GM12878 (cell line): ENCODE data around the gene SPIC. TPM values are rescaled to one million over a fixed set of nuclear protein-coding genes. Genes with fewer than 3 reads are reported as not detected.

Experiments
- ATAC-seq: fragments of 200-7000 bp; cut with Tn5 transposase; 3 replicates; pipeline ENCODE4 v1.9.1; 2020; ENCODE audit warnings: mild to moderate bottlenecking, moderate library complexity
- BruUV-seq: library from RNA; stranded (reverse); fragments of 400-500 nt; replicated peaks from 2 replicates; lab custom pipeline; 2021; lab: Mats Ljungman, UMichigan
- CTCF ChIA-PET: fragments of 300-600 bp; sonication (Branson Sonifier 250); formaldehyde crosslinking; extraction: SDS; loops from one replicate; lab custom pipeline; 2021; ENCODE audit warnings: inconsistent platforms; lab: Yijun Ruan, JAX
- POLR2A ChIA-PET: fragments of 350-600 bp; formaldehyde crosslinking; extraction: SDS; loops from one replicate; lab custom pipeline; 2021; ENCODE audit warnings: inconsistent platforms; lab: Charles Lee
- RAD21 ChIA-PET: fragments of 300-600 bp; sonication (Branson Sonifier 250); formaldehyde crosslinking; loops from one replicate; lab custom pipeline; 2023; ENCODE audit warnings: antibody characterized with exemption; ENCODE audit not compliant: unreplicated experiment; lab: Charles Lee
- SMC1A ChIA-PET: fragments of 300-600 bp; sonication (Branson Sonifier 250); formaldehyde crosslinking; loops from one replicate; lab custom pipeline; 2023; ENCODE audit not compliant: unreplicated experiment, uncharacterized antibody; lab: Charles Lee
- DNase-seq: peaks from one replicate; pipeline ENCODE4 v3.0.0-alpha.2; 2011; ENCODE audit warnings: low read depth, low spot score
- FAIRE-seq: peaks from 3 replicates; lab custom pipeline; 2011; peaks lifted over from hg19 to GRCh38; lab: Jason Lieb, UNC
- H2AFZ ChIP-seq: 2 replicates; pipeline ENCODE4 v1.6.0; 2011; ENCODE audit warnings: low read depth, low read length, control low read depth; ENCODE audit not compliant: control insufficient read depth
- H3K27ac ChIP-seq: 2 replicates; pipeline ENCODE4 v1.5.1; 2011; ENCODE audit warnings: control low read depth; ENCODE audit not compliant: control insufficient read depth, insufficient read depth
- H3K27me3 ChIP-seq, 2 experiments: replicated peaks in 1 of 2; 2 replicates each; pipeline versions ENCODE4 v1.6.0 to v1.6.1; 2011; ENCODE audit warnings: low read length in 1 of 2; ENCODE audit not compliant: control insufficient read depth in 2 of 2, insufficient read depth in 2 of 2
- H3K36me3 ChIP-seq, 2 experiments: 2 replicates each; pipeline ENCODE4 v1.5.1; 2011; ENCODE audit warnings: low read length in 1 of 2; ENCODE audit not compliant: control insufficient read depth in 2 of 2, insufficient read depth in 2 of 2
- H3K4me1 ChIP-seq: 2 replicates; pipeline ENCODE4 v1.6.1; 2011; ENCODE audit warnings: mild to moderate bottlenecking, low read length, moderate library complexity, mixed read lengths; ENCODE audit not compliant: control insufficient read depth, insufficient read depth
- H3K4me2 ChIP-seq: 2 replicates; pipeline ENCODE4 v1.6.0; 2011; ENCODE audit warnings: control low read depth; ENCODE audit not compliant: control insufficient read depth, insufficient read depth
- H3K4me3 ChIP-seq: fragments of 200-600 bp; sonication (generic); 2 replicates; pipeline ENCODE4 v1.5.1; 2016
- H3K79me2 ChIP-seq: 2 replicates; pipeline ENCODE4 v1.6.0; 2011; ENCODE audit warnings: low read length; ENCODE audit not compliant: control insufficient read depth, insufficient read depth
- H3K9ac ChIP-seq: 2 replicates; pipeline ENCODE4 v1.8.0; 2011; ENCODE audit warnings: low read length, control low read depth, mixed read lengths; ENCODE audit not compliant: control insufficient read depth, insufficient read depth
- H3K9me3 ChIP-seq: replicated peaks from 3 replicates; pipeline ENCODE4 v1.5.1; 2011; ENCODE audit warnings: mild to moderate bottlenecking, low read length; ENCODE audit not compliant: control insufficient read depth, insufficient read depth
- H4K20me1 ChIP-seq: 2 replicates; pipeline ENCODE4 v1.6.0; 2011; ENCODE audit not compliant: control insufficient read depth, insufficient read depth
- CHD1 ChIP-seq: IDR thresholded peaks from 2 replicates; pipeline ENCODE4 v1.6.1; 2012; ENCODE audit warnings: low read depth, low read length, improper control_type of control experiment
- FOXK2 ChIP-seq: fragments of 450-650 bp; IDR thresholded peaks from 2 replicates; pipeline ENCODE4 v1.6.1; 2017; ENCODE audit warnings: mild to moderate bottlenecking, moderate library complexity
- IKZF2 ChIP-seq, 2 experiments: fragments of 450-650 bp; IDR thresholded peaks; 2 replicates each; pipeline ENCODE4 v1.6.1; 2017; ENCODE audit warnings: mild to moderate bottlenecking in 2 of 2, moderate library complexity in 2 of 2
- KLF5 ChIP-seq: fragments of 450-650 bp; IDR thresholded peaks from 2 replicates; pipeline ENCODE4 v1.6.1; 2014; ENCODE audit warnings: mild to moderate bottlenecking; ENCODE audit not compliant: partially characterized antibody
- MTA2 ChIP-seq: fragments of 450-650 bp; IDR thresholded peaks from 2 replicates; pipeline ENCODE4 v1.6.1; 2016; ENCODE audit warnings: low read depth, mild to moderate bottlenecking, moderate library complexity
- MYB ChIP-seq: fragments of 150-350 bp; IDR thresholded peaks from 2 replicates; pipeline ENCODE4 v1.6.1; 2014; ENCODE audit warnings: mild to moderate bottlenecking, low read depth, low read length, borderline replicate concordance
- NFIC ChIP-seq: IDR thresholded peaks from 2 replicates; pipeline ENCODE4 v1.6.1; 2012; ENCODE audit warnings: low read depth, mild to moderate bottlenecking, inconsistent platforms, low read length, moderate library complexity
- PKNOX1 ChIP-seq: fragments of 450-650 bp; IDR thresholded peaks from 2 replicates; pipeline ENCODE4 v1.6.1; 2016; ENCODE audit warnings: mild to moderate bottlenecking
- POLR2A ChIP-seq: IDR thresholded peaks from 2 replicates; pipeline ENCODE4 v1.6.1; 2011; ENCODE audit warnings: low read depth, mild to moderate bottlenecking, low read length
- POU2F2 ChIP-seq: IDR thresholded peaks from 3 replicates; pipeline ENCODE4 v1.6.1; 2011; ENCODE audit warnings: low read depth, mild to moderate bottlenecking, low read length, borderline replicate concordance
- SMAD1 ChIP-seq: fragments of 450-650 bp; IDR thresholded peaks from 2 replicates; pipeline ENCODE4 v1.6.1; 2018; ENCODE audit warnings: mild to moderate bottlenecking, low read depth; ENCODE audit not compliant: partially characterized antibody
- SMAD5 ChIP-seq: IDR thresholded peaks from 2 replicates; pipeline ENCODE4 v1.6.1; 2016; ENCODE audit warnings: antibody characterized with exemption, low read depth
- SREBF2 ChIP-seq: IDR thresholded peaks from 2 replicates; pipeline ENCODE4 v1.6.1; 2012; ENCODE audit warnings: mild to moderate bottlenecking, low read length
- SUPT20H ChIP-seq: IDR thresholded peaks from 2 replicates; pipeline ENCODE4 v1.6.1; 2011; ENCODE audit warnings: low read depth, mild to moderate bottlenecking, low read length, moderate library complexity, borderline replicate concordance; ENCODE audit not compliant: control insufficient read depth
- WGBS: methylation state at CpG from one replicate; pipeline ENCODE4 v1.1.6; 2016; ENCODE audit warnings: low lambda C conversion rate; ENCODE audit not compliant: insufficient replicate concordance, insufficient coverage; ENCODE audit errors: missing lambda C conversion rate; 5-methylcytosine and 5-hydroxymethylcytosine counted together
- in situ Hi-C: fragments of 300-500 bp; cut with MboI; formaldehyde crosslinking; loops from 9 replicates; pipeline ENCODE4 v1.14.3; 2018; ENCODE audit warnings: mixed read lengths
- intact Hi-C: fragments of 100-400 bp; cut with micrococcal nuclease; formaldehyde crosslinking; loops from one replicate; pipeline ENCODE4 v1.14.2; 2022; ENCODE audit not compliant: unreplicated experiment
- polyA plus RNA-seq, 11 experiments: library from polyadenylated mRNA; depleted of rRNA in 4 of 11; unstranded in 6 of 11; stranded (reverse) in 5 of 11; fragments of >200 nt; fragmentation: Nextera tagmentation in 4 of 11; fragmentation: Illumina TruSeq in 1 of 11; extraction: Ambion mirVana in 4 of 11; extraction: Trizol in 1 of 11; gene quantifications; 1 replicate in 1 of 11; 2 replicates in 10 of 11; pipeline versions ENCODE4 v1.2.1 to v1.2.3, GENCODE V29; 2011 to 2016; ENCODE audit warnings: inconsistent platforms in 2 of 11, missing spikeins in 2 of 11, low read depth in 1 of 11
- small RNA-seq: library from RNA; depleted of rRNA; stranded (forward); fragments of <200 nt; gene quantifications from one replicate; pipeline ENCODE3, GENCODE V24; 2014
- total RNA-seq, 4 experiments: library from RNA; depleted of rRNA in 3 of 4; stranded (reverse); fragments of >200 nt in 3 of 4; fragmentation: Illumina TruSeq in 1 of 4; extraction: Trizol in 1 of 4; gene quantifications; 2 replicates each; pipeline versions ENCODE4 v1.2.1 to v1.2.3, GENCODE V29; 2013 to 2021

SPIC gene
- total and polyA plus RNA-seq, 10 of the 15 experiments (the other 5 are each of a cell fraction or from before 2014, with no cell fraction given), result 0.07 to 2.2 (median 0.18) TPM; not detected in 4

- ChIA-PET RAD21 (no interaction called here), SMC1A (no interaction called here)
- BruUV-seq, result no TSS peak
Observed at GRCh38 chr12:101536069-101536674, 61.0 kb downstream of the SPIC start.

More at GRCh38 chr12:101536069-101536674, 61.0 kb downstream of the SPIC start:
- Histone ChIP-seq H3K4me1 (no peaks in the 10 kb centered on the region), H4K20me1 (no peaks in the 10 kb centered on the region), H3K4me2 (no peak overlapping the region), H3K79me2 (no peaks in the 10 kb centered on the region), H3K36me3 (no peaks in the 10 kb centered on the region), H3K9ac (no peak overlapping the region), H3K27ac (no peak overlapping the region), H2AFZ (no peak overlapping the region), H3K9me3 (no peaks in the 10 kb centered on the region), H3K4me3 (no peak overlapping the region), H3K27me3 (no peaks in the 10 kb centered on the region; a peak in 1 of 4 replicates)
- intact Hi-C loops (no loop called here), in situ Hi-C loops (no loop called here)
- WGBS, result 41% methylated on average over 2 of the region's 2 CpGs
- no peak for FAIRE-seq
- ChIA-PET CTCF (interaction anchor here (1.1 to 1.6 kb wide), 2 partner anchors 9 to 65 kb away, joined by 3 read pairs; no protein-coding TSS in a partner anchor), POLR2A (no interaction called here)
- TF ChIP-seq POLR2A (no peak), SUPT20H (no peak), CHD1 (no peak), SMAD1 (no peak), FOXK2 (no peak), NFIC (no peak), MYB (no peak), PKNOX1 (no peak), SMAD5 (no peak), SREBF2 (no peak), MTA2 (no peak), KLF5 (no peak), IKZF2 (IDR thresholded peaks at IDR 0.05) (no peak), POU2F2 (no peak)
- no peak for DNase-seq
- no peak for ATAC-seq

Small RNA genes within 50 kb of the gene (small RNA-seq; reads per million reads assigned to genes)
- gene RF00019 (not detected), gene RNA5SP367 (not detected), gene RNU5E-5P (0.16 reads per million)

Other genes starting within 250 kb of the SPIC start
- 20.6 and 21.5 TPM in 2 replicates for gene UTP20, start 195.2 kb upstream of the SPIC start, total RNA-seq (2014; rRNA removed)
- gene UTP20, start 195.2 kb upstream of the SPIC start, total RNA-seq (2014; rRNA removed; fragmentation: Illumina TruSeq; extraction: Trizol), result 25.2 and 25.6 TPM in 2 replicates
- 20.0 and 21.6 TPM in 2 replicates for gene UTP20, start 195.2 kb upstream of the SPIC start, total RNA-seq (2021)
- gene UTP20, start 195.2 kb upstream of the SPIC start, polyA plus RNA-seq (2011; rRNA removed), result 18.5 and 22.0 TPM in 2 replicates
- gene UTP20, start 195.2 kb upstream of the SPIC start, polyA plus RNA-seq (2014; fragmentation: Illumina TruSeq; extraction: Trizol), result 19.7 and 22.4 TPM in 2 replicates
- gene UTP20, start 195.2 kb upstream of the SPIC start, polyA plus RNA-seq (2014; fragmentation: Nextera tagmentation; extraction: Ambion mirVana), result 1 to 10 TPM; 3.6 to 4.0 TPM
- 11.3 and 13.6 TPM in 2 replicates for gene UTP20, start 195.2 kb upstream of the SPIC start, polyA plus RNA-seq (2014; rRNA removed)
- gene UTP20, start 195.2 kb upstream of the SPIC start, polyA plus RNA-seq (2016; fragmentation: Nextera tagmentation; extraction: Ambion mirVana), result 10 to 100 TPM; 11.6 to 14.8 TPM
- 28.5 and 32.5 TPM in 2 replicates for gene ARL1, start 67.6 kb upstream of the SPIC start, total RNA-seq (2014; rRNA removed)
- 48.4 and 53.8 TPM in 2 replicates for gene ARL1, start 67.6 kb upstream of the SPIC start, total RNA-seq (2014; rRNA removed; fragmentation: Illumina TruSeq; extraction: Trizol)
- 54.0 and 54.5 TPM in 2 replicates for gene ARL1, start 67.6 kb upstream of the SPIC start, total RNA-seq (2021)
- 83.2 and 114 TPM in 2 replicates for gene ARL1, start 67.6 kb upstream of the SPIC start, polyA plus RNA-seq (2011; rRNA removed)
- 65.4 and 90.5 TPM in 2 replicates for gene ARL1, start 67.6 kb upstream of the SPIC start, polyA plus RNA-seq (2014; fragmentation: Illumina TruSeq; extraction: Trizol)
- gene ARL1, start 67.6 kb upstream of the SPIC start, polyA plus RNA-seq (2014; fragmentation: Nextera tagmentation; extraction: Ambion mirVana), result 10 to 100 TPM; 84.5 to 95.0 TPM
- 49.0 and 53.5 TPM in 2 replicates for gene ARL1, start 67.6 kb upstream of the SPIC start, polyA plus RNA-seq (2014; rRNA removed)
- gene ARL1, start 67.6 kb upstream of the SPIC start, polyA plus RNA-seq (2016; fragmentation: Nextera tagmentation; extraction: Ambion mirVana), result 10 to 100 TPM; 66.0 to 68.5 TPM
- not detected in 2 replicates for gene MYBPC1, start 119.6 kb downstream of the SPIC start, total RNA-seq (2014; rRNA removed)
- gene MYBPC1, start 119.6 kb downstream of the SPIC start, total RNA-seq (2014; rRNA removed; fragmentation: Illumina TruSeq; extraction: Trizol), result not detected in 2 replicates
- not detected in 2 replicates for gene MYBPC1, start 119.6 kb downstream of the SPIC start, total RNA-seq (2021)
- not detected in 2 replicates for gene MYBPC1, start 119.6 kb downstream of the SPIC start, polyA plus RNA-seq (2011; rRNA removed)
- not detected in 2 replicates for gene MYBPC1, start 119.6 kb downstream of the SPIC start, polyA plus RNA-seq (2014; fragmentation: Illumina TruSeq; extraction: Trizol)
- not detected for gene MYBPC1, start 119.6 kb downstream of the SPIC start, polyA plus RNA-seq (2014; fragmentation: Nextera tagmentation; extraction: Ambion mirVana)
- not detected in 2 replicates for gene MYBPC1, start 119.6 kb downstream of the SPIC start, polyA plus RNA-seq (2014; rRNA removed)
- gene MYBPC1, start 119.6 kb downstream of the SPIC start, polyA plus RNA-seq (2016; fragmentation: Nextera tagmentation; extraction: Ambion mirVana), result not detected
- 6.8 and 8.4 TPM in 2 replicates for gene CHPT1, start 222.3 kb downstream of the SPIC start, total RNA-seq (2014; rRNA removed)
- 3.6 and 4.1 TPM in 2 replicates for gene CHPT1, start 222.3 kb downstream of the SPIC start, total RNA-seq (2014; rRNA removed; fragmentation: Illumina TruSeq; extraction: Trizol)
- 5.2 and 5.3 TPM in 2 replicates for gene CHPT1, start 222.3 kb downstream of the SPIC start, total RNA-seq (2021)
- 4.3 and 4.9 TPM in 2 replicates for gene CHPT1, start 222.3 kb downstream of the SPIC start, polyA plus RNA-seq (2011; rRNA removed)
- 2.7 and 3.4 TPM in 2 replicates for gene CHPT1, start 222.3 kb downstream of the SPIC start, polyA plus RNA-seq (2014; fragmentation: Illumina TruSeq; extraction: Trizol)
- 1 to 10 TPM in 1 of 2 experiments, under 1 TPM in 1; 0.85 to 1.7 TPM for gene CHPT1, start 222.3 kb downstream of the SPIC start, polyA plus RNA-seq (2014; fragmentation: Nextera tagmentation; extraction: Ambion mirVana)
- gene CHPT1, start 222.3 kb downstream of the SPIC start, polyA plus RNA-seq (2014; rRNA removed), result 4.3 and 4.5 TPM in 2 replicates
- gene CHPT1, start 222.3 kb downstream of the SPIC start, polyA plus RNA-seq (2016; fragmentation: Nextera tagmentation; extraction: Ambion mirVana), result 10 to 100 TPM in 1 of 2 experiments, 1 to 10 TPM in 1; 1.5 to 10.2 TPM